Activated CD4-positive, alpha-beta memory T cell treated with anti-CD3 and anti-CD28 coated beads for 36 hours (primary cell): ENCODE results near the gene JAG2. TPM values are rescaled to one million over a fixed set of nuclear protein-coding genes. Genes with fewer than 3 reads are reported as not detected.

ENCODE experiments used
- CTCF ChIA-PET: fragments of 350-600 bp; sonication (Branson Sonifier 250); formaldehyde crosslinking; loops from one replicate; lab custom pipeline; 2021; ENCODE audit warnings: antibody characterized with exemption, inconsistent platforms; lab: Charles Lee
- POLR2A ChIA-PET: fragments of 350-600 bp; sonication (Branson Sonifier 250); formaldehyde crosslinking; loops from one replicate; lab custom pipeline; 2021; ENCODE audit warnings: antibody characterized with exemption; lab: Charles Lee
- DNase-seq: peaks from one replicate; pipeline ENCODE4 v3.0.0-alpha.2; 2020
- H3K27ac Mint-ChIP-seq: one replicate; pipeline ENCODE4 v1.8.0; 2021; ENCODE audit warnings: mixed read lengths
- H3K27me3 Mint-ChIP-seq: one replicate; pipeline ENCODE4 v1.8.0; 2021; ENCODE audit warnings: mixed read lengths
- H3K36me3 Mint-ChIP-seq: one replicate; pipeline ENCODE4 v1.8.0; 2021; ENCODE audit warnings: mixed read lengths
- H3K4me1 Mint-ChIP-seq: one replicate; pipeline ENCODE4 v1.8.0; 2021; ENCODE audit warnings: low read depth, mixed read lengths
- H3K4me3 Mint-ChIP-seq: one replicate; pipeline ENCODE4 v1.8.0; 2021; ENCODE audit warnings: mild to moderate bottlenecking, mixed read lengths
- H3K9me3 Mint-ChIP-seq: one replicate; pipeline ENCODE4 v1.8.0; 2021; ENCODE audit warnings: mixed read lengths
- intact Hi-C: fragments of 100-400 bp; cut with micrococcal nuclease; formaldehyde crosslinking; loops from one replicate; pipeline ENCODE4 v1.15.1; 2023
- total RNA-seq, 2 experiments: library from RNA; stranded (reverse); gene quantifications; one replicate each; pipeline ENCODE4 v1.2.3, GENCODE V29; 2021

The JAG2 gene
- total RNA-seq, 2 experiments from 2014 or later, result 1.6 to 2.4 TPM

GRCh38 chr14:105178868-105179140 lies 10.2 kb upstream of the JAG2 start:
- Mint-ChIP-seq H3K4me3 (no peak overlapping the region), H3K27ac (no peak overlapping the region), H3K9me3 (no peaks in the 10 kb centered on the region), H3K27me3 (no peaks in the 10 kb centered on the region), H3K36me3 (no peaks in the 10 kb centered on the region), H3K4me1 (peaks cover 21% of the 10 kb centered on the region)
- no peak for DNase-seq
- CTCF ChIA-PET, result no interaction called here
- POLR2A ChIA-PET, result no interaction called here
- intact Hi-C loops, result no loop called here

- Mint-ChIP-seq H3K27me3 (no peaks in the 10 kb centered on the region), H3K4me1 (peaks cover 21% of the 10 kb centered on the region), H3K9me3 (no peaks in the 10 kb centered on the region), H3K36me3 (no peaks in the 10 kb centered on the region), H3K4me3 (no peak overlapping the region), H3K27ac (no peak overlapping the region)
- DNase-seq, result no peak
- intact Hi-C loops, result no loop called here
- ChIA-PET CTCF (no interaction called here), POLR2A (no interaction called here)
These were observed 9.7 kb upstream of the JAG2 start for GRCh38 chr14:105178069-105178867.

- ChIA-PET POLR2A (no interaction called here), CTCF (interaction anchor here (1.3 to 1.4 kb wide), 2 partner anchors 9 to 89 kb away, joined by 3 to 4 read pairs; no protein-coding TSS in a partner anchor)
- H3K27ac Mint-ChIP-seq, result no peak overlapping the region
- intact Hi-C loops, result no loop called here
- H3K4me3 Mint-ChIP-seq, result no peak overlapping the region
- no peaks in the 10 kb centered on the region for H3K36me3 Mint-ChIP-seq
- no peak for DNase-seq
- peaks cover 18% of the 10 kb centered on the region for H3K4me1 Mint-ChIP-seq
- H3K9me3 Mint-ChIP-seq, result no peaks in the 10 kb centered on the region
- no peaks in the 10 kb centered on the region for H3K27me3 Mint-ChIP-seq
These were observed 8.5 kb upstream of the JAG2 start for GRCh38 chr14:105177082-105177481.

GRCh38 chr14:105176513-105176912 lies 7.9 kb upstream of the JAG2 start:
- H3K27ac Mint-ChIP-seq, result no peak overlapping the region
- no peaks in the 10 kb centered on the region for H3K27me3 Mint-ChIP-seq
- DNase-seq, result no peak
- ChIA-PET CTCF (interaction anchor here (1.3 to 1.4 kb wide), 2 partner anchors 9 to 89 kb away, joined by 3 to 4 read pairs; no protein-coding TSS in a partner anchor), POLR2A (no interaction called here)
- intact Hi-C loops, result no loop called here
- no peak overlapping the region for H3K4me3 Mint-ChIP-seq
- no peaks in the 10 kb centered on the region for H3K9me3 Mint-ChIP-seq
- H3K4me1 Mint-ChIP-seq, result peaks cover 18% of the 10 kb centered on the region
- no peaks in the 10 kb centered on the region for H3K36me3 Mint-ChIP-seq

- Mint-ChIP-seq H3K9me3 (no peaks in the 10 kb centered on the region), H3K36me3 (no peaks in the 10 kb centered on the region), H3K4me3 (no peak overlapping the region), H3K27ac (no peak overlapping the region), H3K27me3 (peaks cover 6% of the 10 kb centered on the region), H3K4me1 (peaks cover 26% of the 10 kb centered on the region)
- CTCF ChIA-PET, result no interaction called here
- intact Hi-C loops, result loop anchor here (5.0 kb wide), 1 partner anchor 82 kb away; no protein-coding TSS in a partner anchor
- DNase-seq, result peak; percentile 63
- POLR2A ChIA-PET, result no interaction called here
These were observed 5.6 kb upstream of the JAG2 start for GRCh38 chr14:105173901-105174894.

DNA sequence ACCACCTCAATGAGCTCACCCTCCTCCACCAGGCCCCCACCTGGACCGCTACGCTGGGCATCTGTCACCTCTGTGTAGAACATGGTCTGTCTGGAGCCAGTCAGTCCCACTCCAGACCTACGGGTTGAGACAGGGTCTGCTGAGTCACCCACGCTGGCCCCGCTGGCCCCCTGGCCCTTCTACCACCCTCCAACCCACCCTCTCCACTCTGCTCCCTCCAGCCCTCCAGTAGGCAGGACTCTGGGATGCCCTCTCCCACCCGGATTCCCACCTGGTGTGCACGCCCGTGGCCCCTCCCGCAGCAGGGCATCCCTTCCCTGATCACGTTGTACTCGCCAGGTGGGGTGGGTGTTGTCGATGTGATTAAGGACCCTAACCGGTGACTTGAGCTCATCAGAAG lies 4.6 kb upstream of the JAG2 start:
- intact Hi-C loops, result loop anchor here (5.0 kb wide), 1 partner anchor 81 kb away; no protein-coding TSS in a partner anchor
- H3K36me3 Mint-ChIP-seq, result no peaks in the 10 kb centered on the region
- POLR2A ChIA-PET, result no interaction called here
- H3K4me1 Mint-ChIP-seq, result peaks cover 26% of the 10 kb centered on the region
- no peaks in the 10 kb centered on the region for H3K9me3 Mint-ChIP-seq
- peaks cover 6% of the 10 kb centered on the region for H3K27me3 Mint-ChIP-seq
- CTCF ChIA-PET, result interaction anchor here (0.6 kb wide), 1 partner anchor 1882 kb away, joined by 3 read pairs; no protein-coding TSS in a partner anchor
- no peak overlapping the region for H3K4me3 Mint-ChIP-seq
- H3K27ac Mint-ChIP-seq, result no peak overlapping the region
- no peak for DNase-seq

DNA sequence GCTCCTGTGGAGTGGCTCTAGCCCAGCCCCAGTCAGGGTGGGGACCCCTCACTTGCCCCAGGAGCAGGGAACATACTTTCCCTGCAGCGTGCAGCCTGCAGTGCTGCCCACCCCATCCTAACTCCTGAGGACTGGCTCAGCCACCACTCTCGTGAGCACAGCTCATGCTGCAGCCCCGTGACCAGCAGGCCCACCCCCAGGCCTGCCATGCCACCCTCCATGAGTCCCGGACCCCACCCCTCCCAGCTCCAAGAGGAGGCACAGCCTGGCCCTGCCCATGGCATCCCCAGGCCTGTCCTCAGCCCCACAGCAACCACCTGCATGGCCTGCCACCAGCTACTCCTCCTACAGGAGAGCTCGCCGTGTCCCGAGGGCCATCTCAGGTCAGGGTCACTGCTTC lies 3.9 kb upstream of the JAG2 start:
- DNase-seq, result no peak
- Mint-ChIP-seq H3K27ac (no peak overlapping the region), H3K9me3 (no peaks in the 10 kb centered on the region), H3K4me1 (peaks cover 26% of the 10 kb centered on the region), H3K36me3 (no peaks in the 10 kb centered on the region), H3K4me3 (no peak overlapping the region), H3K27me3 (peaks cover 8% of the 10 kb centered on the region)
- ChIA-PET CTCF (interaction anchor here (0.6 to 0.9 kb wide), 2 partner anchors 82 to 1881 kb away, joined by 3 read pairs; no protein-coding TSS in a partner anchor), POLR2A (interaction anchor here (0.8 kb wide), 1 partner anchor 10 kb away, joined by 4 read pairs; no protein-coding TSS in a partner anchor)
- intact Hi-C loops, result loop anchor here (5.0 kb wide), 1 partner anchor 80 kb away; no protein-coding TSS in a partner anchor

- DNase-seq, result no peak
- H3K36me3 Mint-ChIP-seq, result no peaks in the 10 kb centered on the region
- H3K4me3 Mint-ChIP-seq, result no peak overlapping the region
- CTCF ChIA-PET, result interaction anchor here (1.6 kb wide), 1 partner anchor 23 kb away, joined by 4 read pairs; no protein-coding TSS in a partner anchor
- intact Hi-C loops, result loop anchor here (5.0 kb wide), 1 partner anchor 79 kb away; no protein-coding TSS in a partner anchor
- H3K27me3 Mint-ChIP-seq, result peaks cover 12% of the 10 kb centered on the region
- H3K4me1 Mint-ChIP-seq, result peaks cover 23% of the 10 kb centered on the region
- POLR2A ChIA-PET, result interaction anchor here (0.5 to 0.6 kb wide), 2 partner anchors 150 to 171 kb away, joined by 3 read pairs; no protein-coding TSS in a partner anchor
- H3K9me3 Mint-ChIP-seq, result no peaks in the 10 kb centered on the region
- no peak overlapping the region for H3K27ac Mint-ChIP-seq
These were observed 2.6 kb upstream of the JAG2 start for GRCh38 chr14:105171004-105171673.

DNA sequence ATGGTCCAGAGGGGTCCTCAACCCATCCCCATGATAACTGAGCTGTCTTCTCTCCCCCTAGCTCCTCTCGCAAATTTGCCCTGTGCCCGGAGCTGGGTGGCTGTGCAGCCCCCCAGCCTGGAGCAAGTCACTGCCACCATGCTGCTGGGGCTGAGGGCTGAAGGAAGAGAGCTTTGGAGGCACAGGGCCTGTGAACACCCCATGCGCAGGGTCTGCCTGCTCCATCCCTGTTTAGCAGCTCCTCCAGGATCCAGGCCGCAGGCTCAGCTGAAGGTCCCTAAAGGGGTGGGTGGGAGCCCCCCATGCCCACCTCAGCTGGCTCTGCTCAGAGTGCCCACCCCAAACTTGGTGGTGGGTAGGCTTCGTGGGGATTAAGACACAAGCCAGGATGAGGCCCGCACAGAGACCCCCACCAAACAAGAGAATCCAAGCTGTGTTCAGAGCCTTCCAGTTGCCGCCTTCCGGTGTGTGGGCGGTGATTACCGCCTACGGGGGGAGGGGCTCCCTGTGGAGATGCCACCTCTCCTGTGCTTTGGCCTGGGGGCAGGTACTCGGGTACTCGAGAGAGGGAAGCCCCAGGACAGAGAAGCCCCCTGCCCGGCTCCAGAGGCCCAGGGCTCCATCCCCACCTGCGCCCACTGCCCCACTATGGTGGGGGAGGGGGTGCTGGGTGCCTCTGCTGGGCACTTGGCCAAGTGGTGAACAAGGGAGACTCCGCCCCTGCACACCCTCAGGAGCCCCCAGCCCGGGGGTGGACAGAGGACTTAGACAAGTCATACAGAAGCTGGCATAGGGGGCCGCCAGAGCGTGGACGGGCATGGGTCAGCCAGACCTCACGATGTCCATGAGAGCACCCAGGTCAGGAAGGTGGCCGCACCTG lies 1.4 kb upstream of the JAG2 start:
- intact Hi-C loops, result loop anchor here (5.0 kb wide), 1 partner anchor 78 kb away; no protein-coding TSS in a partner anchor

DNA sequence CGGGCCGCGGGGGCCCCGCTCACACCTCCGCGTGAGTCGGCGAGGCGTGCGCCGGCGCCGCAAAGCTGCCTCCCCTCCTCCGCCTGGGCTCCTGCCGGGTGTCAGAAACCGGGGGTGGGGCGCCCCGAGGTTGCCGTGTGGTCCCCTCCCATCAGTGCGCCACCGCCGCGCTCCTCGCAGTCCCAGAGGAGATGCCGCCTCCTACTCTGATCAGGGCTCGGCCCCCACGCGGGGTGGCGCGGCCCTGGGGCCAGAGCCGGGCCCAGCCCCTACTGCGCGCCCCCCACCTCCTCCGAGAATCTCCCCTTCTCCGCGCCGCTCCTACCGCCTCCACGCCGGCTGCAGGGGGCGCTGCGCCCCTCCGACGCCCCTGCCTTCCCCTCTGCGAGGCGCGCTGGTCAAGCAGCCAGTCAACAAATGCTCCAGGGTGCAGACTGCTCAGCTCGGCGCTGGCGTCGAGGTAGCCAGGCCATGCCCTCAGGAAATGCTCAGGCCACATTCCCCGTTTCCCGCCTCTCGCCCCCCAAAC lies 467 bp upstream of the JAG2 start:
- intact Hi-C loops, result no loop called here
- peaks cover 12% of the 10 kb centered on the region for H3K27me3 Mint-ChIP-seq
- peak; percentile 41 for DNase-seq
- H3K9me3 Mint-ChIP-seq, result no peaks in the 10 kb centered on the region
- CTCF ChIA-PET, result interaction anchor here (1.0 to 2.7 kb wide), 8 partner anchors 11 to 202 kb away, joined by 3 to 9 read pairs (median 4); partner anchors contain the start of gene NUDT14
- H3K36me3 Mint-ChIP-seq, result no peaks in the 10 kb centered on the region
- H3K4me3 Mint-ChIP-seq, result peak overlapping the region; percentile 35
- H3K4me1 Mint-ChIP-seq, result peaks cover 12% of the 10 kb centered on the region
- H3K27ac Mint-ChIP-seq, result no peak overlapping the region
- POLR2A ChIA-PET, result no interaction called here

More for the DNA sequence above, 1.4 kb upstream of the JAG2 start:
- H3K4me3 Mint-ChIP-seq, result no peak overlapping the region
- peak; percentile 35 for DNase-seq
- peaks cover 12% of the 10 kb centered on the region for H3K27me3 Mint-ChIP-seq
- POLR2A ChIA-PET, result no interaction called here
- no peak overlapping the region for H3K27ac Mint-ChIP-seq
- H3K9me3 Mint-ChIP-seq, result no peaks in the 10 kb centered on the region
- H3K4me1 Mint-ChIP-seq, result peaks cover 21% of the 10 kb centered on the region
- no peaks in the 10 kb centered on the region for H3K36me3 Mint-ChIP-seq
- CTCF ChIA-PET, result interaction anchor here (0.7 to 2.7 kb wide), 9 partner anchors 10 to 201 kb away, joined by 3 to 9 read pairs (median 4); no protein-coding TSS in a partner anchor
